Dorsolateral prefrontal cortex (tissue), 118 donors: ENCODE data around the gene TRIB2. TPM values are rescaled to one million over a fixed set of nuclear protein-coding genes. Genes with fewer than 3 reads are reported as not detected.

ENCODE experiments used
- microRNA-seq, 43 experiments: library from miRNA; unstranded; fragments of <30 nt; microRNA quantifications; one replicate each; pipeline ENCODE4 v1.2.0, GENCODE V29; 2022
- total RNA-seq, 120 experiments: library from RNA; stranded (reverse); gene quantifications; one replicate each; pipeline versions ENCODE4 v1.2.3 to v1.2.4, GENCODE V29; 2022

Gene TRIB2
- total RNA-seq, 120 experiments from 2014 or later: 21.5 to 86.6 (median 38.2) TPM

Small RNA genes lying within 50 kb of the gene (microRNA-seq; reads per million reads assigned to microRNA genes)
- 0 to 8.1 (median 0.44) reads per million in 43 experiments for gene MIR3125
